SK-N-SH (cell line): ENCODE data around the gene CBX1. TPM values are rescaled to one million over a fixed set of nuclear protein-coding genes. Genes with fewer than 3 reads are reported as not detected.

Experiments
- CTCF ChIA-PET: fragments of 300-600, 350-600 bp; formaldehyde crosslinking; extraction: SDS; loops from one replicate; lab custom pipeline; 2021; lab: Yijun Ruan, JAX
- POLR2A ChIA-PET: fragments of 350-600 bp; sonication (Branson Sonifier 250); formaldehyde crosslinking; extraction: SDS; loops from one replicate; lab custom pipeline; 2020; ENCODE audit warnings: antibody characterized with exemption, inconsistent platforms; lab: Yijun Ruan, JAX
- DNase-seq: peaks from one replicate; pipeline ENCODE4 v3.0.0; 2012
- H2AFZ ChIP-seq: fragments of 200-600 bp; sonication (generic); 2 replicates; pipeline ENCODE4 v1.8.1; 2016; ENCODE audit warnings: antibody characterized with exemption, mild to moderate bottlenecking, low read depth
- H3F3A ChIP-seq: fragments of 200-600 bp; sonication (generic); replicated peaks from 2 replicates; pipeline ENCODE3; 2016; ENCODE audit warnings: antibody characterized with exemption, mild to moderate bottlenecking; ENCODE audit not compliant: insufficient read depth
- H3K27ac ChIP-seq, 2 experiments: fragments of 200-500 bp in 1 of 2; fragments of 200-600 bp in 1 of 2; sonication (Bioruptor generic) in 1 of 2; sonication (generic), shearing (Covaris generic) in 1 of 2; 2 replicates each; pipeline versions ENCODE4 v1.5.1 to v1.6.1; 2014 to 2016; ENCODE audit warnings: low read depth in 2 of 2, inconsistent platforms in 1 of 2, low read length in 1 of 2, mild to moderate bottlenecking in 1 of 2, mixed read lengths in 1 of 2
- H3K27me3 ChIP-seq: fragments of 200-600 bp; sonication (generic), shearing (Covaris generic); 2 replicates; pipeline ENCODE4 v1.6.1; 2016; ENCODE audit warnings: mixed run types; ENCODE audit not compliant: insufficient read depth
- H3K36me3 ChIP-seq, 2 experiments: fragments of 200-500 bp in 1 of 2; fragments of 200-600 bp in 1 of 2; sonication (Bioruptor generic) in 1 of 2; sonication (generic) in 1 of 2; replicated peaks in 1 of 2; 2 replicates each; pipeline versions ENCODE3 to v1.5.1; 2014 to 2016; ENCODE audit warnings: low read length in 1 of 2, mild to moderate bottlenecking in 1 of 2; ENCODE audit not compliant: insufficient read depth in 2 of 2, control insufficient read depth in 1 of 2
- H3K4me1 ChIP-seq, 2 experiments: fragments of 200-500 bp in 1 of 2; fragments of 200-600 bp in 1 of 2; sonication (Bioruptor generic) in 1 of 2; sonication (generic), shearing (Covaris generic) in 1 of 2; 2 replicates each; pipeline versions ENCODE4 v1.5.1 to v1.6.1; 2014 to 2016; ENCODE audit warnings: low read depth in 1 of 2, low read length in 1 of 2, mixed run types in 1 of 2; ENCODE audit not compliant: insufficient read depth in 2 of 2, control insufficient read depth in 1 of 2
- H3K4me2 ChIP-seq: fragments of 200-600 bp; sonication (generic), shearing (Covaris generic); 2 replicates; pipeline ENCODE4 v1.6.1; 2017; ENCODE audit warnings: mixed run types
- H3K4me3 ChIP-seq, 2 experiments: fragments of 200-500 bp in 1 of 2; fragments of 200-600 bp in 1 of 2; sonication (Bioruptor generic) in 1 of 2; sonication (generic), shearing (Covaris generic) in 1 of 2; 2 replicates each; pipeline versions ENCODE4 v1.5.1 to v1.8.1; 2014 to 2016; ENCODE audit warnings: low read depth in 2 of 2, inconsistent platforms in 1 of 2, low read length in 1 of 2, mild to moderate bottlenecking in 1 of 2, mixed read lengths in 1 of 2, moderate library complexity in 1 of 2
- H3K79me2 ChIP-seq: fragments of 200-600 bp; sonication (generic); 2 replicates; pipeline ENCODE4 v1.8.1; 2017; ENCODE audit warnings: mild to moderate bottlenecking; ENCODE audit not compliant: insufficient read depth
- H3K9ac ChIP-seq: fragments of 200-600 bp; sonication (generic); 2 replicates; pipeline ENCODE4 v1.6.1; 2017; ENCODE audit warnings: mixed run types
- H3K9me2 ChIP-seq: fragments of 200-600 bp; sonication (generic); 2 replicates; pipeline ENCODE4 v1.6.1; 2017; ENCODE audit warnings: mixed run types
- H3K9me3 ChIP-seq: fragments of 200-600 bp; sonication (generic); 2 replicates; pipeline ENCODE4 v1.6.1; 2017; ENCODE audit warnings: mixed run types, mild to moderate bottlenecking, moderate library complexity
- H4K20me1 ChIP-seq: fragments of 200-600 bp; sonication (generic); 2 replicates; pipeline ENCODE4 v1.6.1; 2017; ENCODE audit warnings: mild to moderate bottlenecking, mixed run types; ENCODE audit not compliant: insufficient read depth
- CHD2 ChIP-seq: fragments of 150-350 bp; IDR thresholded peaks from 2 replicates; pipeline ENCODE4 v1.6.1; 2018; ENCODE audit warnings: low read length; ENCODE audit not compliant: partially characterized antibody
- EP300 ChIP-seq, 2 experiments: IDR thresholded peaks; 2 replicates each; pipeline versions ENCODE4 v1.4.0 to v1.6.1; 2012; ENCODE audit warnings: borderline replicate concordance in 1 of 2, low read depth in 1 of 2, low read length in 1 of 2
- FOSL2 ChIP-seq: IDR thresholded peaks from 2 replicates; pipeline ENCODE4 v1.4.0; 2012; ENCODE audit warnings: low read depth, mild to moderate bottlenecking, moderate library complexity, borderline replicate concordance
- FOXJ3 ChIP-seq: sonication (generic); formaldehyde crosslinking; IDR thresholded peaks from 2 replicates; pipeline ENCODE4 v1.5.1; 2020; ENCODE audit warnings: mild to moderate bottlenecking, missing genetic modification reagents
- FOXM1 ChIP-seq: IDR thresholded peaks from 2 replicates; pipeline ENCODE4 v1.4.0; 2012; ENCODE audit warnings: low read depth, mild to moderate bottlenecking
- GABPA ChIP-seq: IDR thresholded peaks from 2 replicates; pipeline ENCODE4 v1.4.0; 2012; ENCODE audit warnings: low read depth, mild to moderate bottlenecking
- GATA2 ChIP-seq: sonication (generic); formaldehyde crosslinking; IDR thresholded peaks from 2 replicates; pipeline ENCODE4 v1.5.0; 2020; ENCODE audit warnings: mild to moderate bottlenecking, missing genetic modification reagents
- JUND ChIP-seq: IDR thresholded peaks from 2 replicates; pipeline ENCODE4 v1.4.0; 2012
- MEF2A ChIP-seq: IDR thresholded peaks from 2 replicates; pipeline ENCODE4 v1.4.0; 2012; ENCODE audit warnings: low read depth, borderline replicate concordance
- MXI1 ChIP-seq: IDR thresholded peaks from 2 replicates; pipeline ENCODE4 v1.6.1; 2012; ENCODE audit warnings: mild to moderate bottlenecking, low read depth, low read length, improper control_type of control experiment
- NFIC ChIP-seq: IDR thresholded peaks from 2 replicates; pipeline ENCODE4 v1.4.0; 2012; ENCODE audit warnings: borderline replicate concordance
- NRF1 ChIP-seq: IDR thresholded peaks from 2 replicates; pipeline ENCODE4 v1.6.1; 2012; ENCODE audit warnings: low read depth, mild to moderate bottlenecking, low read length
- POLR2AphosphoS5 ChIP-seq: IDR thresholded peaks from 2 replicates; pipeline ENCODE4 v1.6.1; 2012; ENCODE audit warnings: low read depth, low read length
- RAD21 ChIP-seq: IDR thresholded peaks from 2 replicates; pipeline ENCODE4 v1.6.1; 2012; ENCODE audit warnings: mild to moderate bottlenecking, low read length
- RCOR1 ChIP-seq: fragments of 150-350 bp; IDR thresholded peaks from 2 replicates; pipeline ENCODE4 v1.6.1; 2017; ENCODE audit warnings: antibody characterized with exemption, low read length
- RFX5 ChIP-seq: IDR thresholded peaks from 2 replicates; pipeline ENCODE4 v1.6.1; 2012; ENCODE audit warnings: mild to moderate bottlenecking, improper control_type of control experiment, low read length
- SMC3 ChIP-seq: IDR thresholded peaks from 2 replicates; pipeline ENCODE4 v1.6.1; 2012; ENCODE audit warnings: low read depth, low read length, improper control_type of control experiment
- TCF12 ChIP-seq: IDR thresholded peaks from 2 replicates; pipeline ENCODE4 v1.4.0; 2012
- TEAD4 ChIP-seq: IDR thresholded peaks from 2 replicates; pipeline ENCODE4 v1.4.0; 2012; ENCODE audit warnings: mild to moderate bottlenecking, borderline replicate concordance; ENCODE audit not compliant: insufficient read depth
- YY1 ChIP-seq: IDR thresholded peaks from 2 replicates; pipeline ENCODE4 v1.4.0; 2012; ENCODE audit warnings: low read depth, mild to moderate bottlenecking
- WGBS: methylation state at CpG from one replicate; pipeline ENCODE4 v1.1.6; 2017; ENCODE audit warnings: low lambda C conversion rate; 5-methylcytosine and 5-hydroxymethylcytosine counted together
- polyA plus RNA-seq, 3 experiments: library from polyadenylated mRNA; depleted of rRNA; stranded (reverse); fragments of >200 nt; gene quantifications; 2 replicates each; pipeline ENCODE4 v1.2.3, GENCODE V29; 2012
- TF ChIP-seq, protein P1 (sequence below): IDR thresholded peaks from 2 replicates; pipeline ENCODE4 v1.4.0; 2012; ENCODE audit warnings: low read depth, borderline replicate concordance
- TF ChIP-seq, protein P2 (sequence below): fragments of 150-350 bp; IDR thresholded peaks from 2 replicates; pipeline ENCODE4 v1.6.1; 2016; ENCODE audit warnings: mild to moderate bottlenecking, low read depth, low read length
- TF ChIP-seq, protein P3 (sequence below): IDR thresholded peaks from 2 replicates; pipeline ENCODE4; 2012

The CBX1 gene
- polyA plus RNA-seq, 1 of the 3 experiments (the other 2 are of a cell fraction): 102 TPM

DNA sequence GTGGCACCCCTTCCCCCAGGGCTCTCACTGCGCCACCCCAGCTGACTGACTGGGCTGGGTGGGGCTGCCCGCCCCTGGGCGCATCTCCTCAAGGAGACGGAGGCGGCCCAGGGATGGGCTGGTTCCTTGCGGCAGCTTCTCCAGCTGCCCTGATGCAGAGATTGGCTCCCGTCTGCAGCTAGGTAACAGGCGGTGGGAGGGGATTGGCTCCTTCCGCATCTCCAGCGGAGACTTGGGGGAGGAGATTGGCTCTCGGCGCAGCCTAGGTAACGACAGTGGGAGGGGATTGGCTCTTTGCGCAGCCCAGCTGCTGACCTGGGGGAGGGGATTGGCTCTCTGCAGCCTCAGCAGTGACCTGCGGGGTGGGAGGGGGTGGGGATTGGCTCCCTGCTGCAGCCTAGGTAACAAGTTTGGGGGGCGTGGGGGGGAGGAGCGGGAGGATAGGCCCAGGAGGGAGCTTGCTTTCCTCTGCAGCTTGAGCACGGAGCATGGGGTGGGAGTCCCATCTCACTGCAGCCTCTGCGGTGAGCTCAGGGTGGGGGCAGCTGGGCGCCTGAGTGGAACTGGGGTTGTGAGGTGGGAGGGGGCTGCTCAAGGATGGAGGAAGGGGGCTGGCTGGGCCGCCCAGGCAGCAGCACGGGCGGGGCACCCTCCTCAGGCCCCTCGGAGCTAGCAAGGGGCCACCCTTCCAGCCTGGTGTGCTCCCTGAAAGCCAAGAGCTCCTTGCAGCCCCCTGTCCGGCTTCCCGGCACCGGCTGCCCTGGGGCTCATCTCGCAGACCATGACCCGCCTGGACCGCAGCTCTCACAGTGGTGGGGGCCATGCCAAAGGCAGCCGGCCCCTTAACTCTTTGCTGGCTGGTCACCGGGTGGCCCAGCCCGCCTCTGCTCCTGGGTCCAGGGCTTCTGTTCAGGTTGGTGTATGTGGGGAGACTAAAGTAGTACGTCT lies 46.8 kb downstream of the CBX1 start:
- H3K4me3 ChIP-seq: peak overlapping the region; percentile 29 to 42
- WGBS: 58% methylated on average over 26 of the region's 34 CpGs
- POLR2A ChIA-PET: interaction anchor here (1.0 to 2.9 kb wide), 5 partner anchors 9 to 76 kb away, joined by 3 to 18 read pairs (median 4); no protein-coding TSS in a partner anchor

DNA sequence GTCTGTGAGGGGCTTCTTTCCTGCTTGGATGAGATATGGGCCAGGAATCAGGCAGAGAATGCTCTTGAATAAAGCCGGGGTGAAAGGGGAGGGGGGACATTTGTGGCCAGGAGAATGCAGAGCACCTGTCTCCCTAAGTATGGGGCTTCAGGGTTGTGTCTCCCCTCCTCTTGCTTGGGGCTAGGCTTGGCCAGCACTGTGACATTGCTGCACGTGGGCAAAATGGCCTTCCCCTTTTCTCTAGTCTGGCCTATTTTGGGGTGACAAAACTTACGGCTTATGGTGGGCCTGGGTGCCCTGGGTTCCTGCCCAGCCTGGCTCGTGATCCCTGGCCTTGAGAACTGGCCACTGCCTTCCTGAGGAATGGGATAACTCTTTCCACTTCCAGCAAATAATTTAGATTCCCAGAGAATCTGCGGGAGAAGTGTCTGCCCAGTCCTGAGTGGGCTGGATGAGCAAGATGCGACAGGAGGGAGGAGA lies 47.5 kb downstream of the CBX1 start:
- H3K9me3 ChIP-seq: no peaks in the 10 kb centered on the region
- CTCF ChIA-PET: interaction anchor here (0.9 to 44.3 kb wide), 8 partner anchors 10 to 565 kb away, joined by 3 to 1200 read pairs (median 7); partner anchors contain the start of gene COPZ2
- POLR2A ChIA-PET: interaction anchor here (1.0 to 2.9 kb wide), 4 partner anchors 9 to 50 kb away, joined by 3 to 18 read pairs (median 6); no protein-coding TSS in a partner anchor
- H3K4me2 ChIP-seq: peak overlapping the region; percentile 88
- H3K27ac ChIP-seq: peak overlapping the region; percentile 88 to 95; a peak in 3 of 4 replicates
- H3K4me1 ChIP-seq: peaks cover 61 to 67% of the 10 kb centered on the region in 2 experiments
- H3K9me2 ChIP-seq: no peaks in the 10 kb centered on the region
- H3K79me2 ChIP-seq: peaks cover 84% of the 10 kb centered on the region
- no peak overlapping the region for H2AFZ ChIP-seq
- peaks cover 58% of the 10 kb centered on the region for H4K20me1 ChIP-seq
- peak overlapping the region; percentile 5; the same call in 1 of the 2 replicates for H3K9ac ChIP-seq
- no peak for DNase-seq
- H3F3A ChIP-seq: peaks cover 29% of the 10 kb centered on the region
- peaks cover 34 to 67% of the 10 kb centered on the region in 2 experiments for H3K36me3 ChIP-seq
- WGBS: 51% methylated on average over 6 of the region's 6 CpGs
- TF ChIP-seq NFIC: no peak
- TF ChIP-seq, protein P1, sequence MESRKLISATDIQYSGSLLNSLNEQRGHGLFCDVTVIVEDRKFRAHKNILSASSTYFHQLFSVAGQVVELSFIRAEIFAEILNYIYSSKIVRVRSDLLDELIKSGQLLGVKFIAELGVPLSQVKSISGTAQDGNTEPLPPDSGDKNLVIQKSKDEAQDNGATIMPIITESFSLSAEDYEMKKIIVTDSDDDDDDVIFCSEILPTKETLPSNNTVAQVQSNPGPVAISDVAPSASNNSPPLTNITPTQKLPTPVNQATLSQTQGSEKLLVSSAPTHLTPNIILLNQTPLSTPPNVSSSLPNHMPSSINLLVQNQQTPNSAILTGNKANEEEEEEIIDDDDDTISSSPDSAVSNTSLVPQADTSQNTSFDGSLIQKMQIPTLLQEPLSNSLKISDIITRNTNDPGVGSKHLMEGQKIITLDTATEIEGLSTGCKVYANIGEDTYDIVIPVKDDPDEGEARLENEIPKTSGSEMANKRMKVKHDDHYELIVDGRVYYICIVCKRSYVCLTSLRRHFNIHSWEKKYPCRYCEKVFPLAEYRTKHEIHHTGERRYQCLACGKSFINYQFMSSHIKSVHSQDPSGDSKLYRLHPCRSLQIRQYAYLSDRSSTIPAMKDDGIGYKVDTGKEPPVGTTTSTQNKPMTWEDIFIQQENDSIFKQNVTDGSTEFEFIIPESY: no peak
- TF ChIP-seq RCOR1: no peak
- TF ChIP-seq EP300 (IDR thresholded peaks at IDR 0.05; ENCODE audit: borderline replicate concordance in 1 of 2, low read depth in 1 of 2, low read length in 1 of 2): no peak
- no peak for TF ChIP-seq JUND
- TF ChIP-seq RFX5: no peak
- TF ChIP-seq TCF12: no peak
- no peak for TF ChIP-seq SMC3
- TF ChIP-seq POLR2AphosphoS5: no peak
- no peak for TF ChIP-seq RAD21
- peak overlapping the region; percentile 29 to 42; a peak in 3 of 4 replicates for H3K4me3 ChIP-seq
- H3K27me3 ChIP-seq: no peaks in the 10 kb centered on the region

More for the DNA sequence above, 46.8 kb downstream of the CBX1 start:
- H3F3A ChIP-seq: peaks cover 23% of the 10 kb centered on the region
- peak overlapping the region; percentile 88 to 95; a peak in 3 of 4 replicates for H3K27ac ChIP-seq
- peak; percentile 97 for DNase-seq
- no peaks in the 10 kb centered on the region for H3K9me3 ChIP-seq
- peaks cover 58 to 67% of the 10 kb centered on the region in 2 experiments for H3K4me1 ChIP-seq
- peaks cover 36 to 74% of the 10 kb centered on the region in 2 experiments for H3K36me3 ChIP-seq
- no peaks in the 10 kb centered on the region for H3K9me2 ChIP-seq
- H2AFZ ChIP-seq: no peak overlapping the region
- H3K79me2 ChIP-seq: peaks cover 77% of the 10 kb centered on the region
- H3K27me3 ChIP-seq: no peaks in the 10 kb centered on the region
- H3K4me2 ChIP-seq: peak overlapping the region; percentile 88
- H4K20me1 ChIP-seq: peaks cover 58% of the 10 kb centered on the region
- peak overlapping the region; percentile 5; the same call in 1 of the 2 replicates for H3K9ac ChIP-seq
- TF ChIP-seq, protein P2, sequence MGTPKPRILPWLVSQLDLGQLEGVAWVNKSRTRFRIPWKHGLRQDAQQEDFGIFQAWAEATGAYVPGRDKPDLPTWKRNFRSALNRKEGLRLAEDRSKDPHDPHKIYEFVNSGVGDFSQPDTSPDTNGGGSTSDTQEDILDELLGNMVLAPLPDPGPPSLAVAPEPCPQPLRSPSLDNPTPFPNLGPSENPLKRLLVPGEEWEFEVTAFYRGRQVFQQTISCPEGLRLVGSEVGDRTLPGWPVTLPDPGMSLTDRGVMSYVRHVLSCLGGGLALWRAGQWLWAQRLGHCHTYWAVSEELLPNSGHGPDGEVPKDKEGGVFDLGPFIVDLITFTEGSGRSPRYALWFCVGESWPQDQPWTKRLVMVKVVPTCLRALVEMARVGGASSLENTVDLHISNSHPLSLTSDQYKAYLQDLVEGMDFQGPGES: peak; percentile 47; the same call in 1 of the 2 replicates
- TF ChIP-seq RFX5 (peak; percentile 88), MEF2A (no peak), GATA2 (CRISPR knock-in tag) (no peak), FOSL2 (no peak), YY1 (no peak), FOXJ3 (CRISPR knock-in tag) (no peak), SMC3 (no peak), NRF1 (peak; percentile 35; the same call in 1 of the 2 replicates), CHD2 (peak; percentile 79), GABPA (no peak), TEAD4 (no peak), RCOR1 (peak; percentile 36; the same call in 1 of the 2 replicates), FOXM1 (no peak), EP300 (IDR thresholded peaks at IDR 0.05; ENCODE audit: borderline replicate concordance in 1 of 2, low read depth in 1 of 2, low read length in 1 of 2) (peak in 1 of 2 experiments; percentile 42; a peak in 1 of 4 replicates), MXI1 (0 out of 2 replicates have a peak, but pooled peaks have one; percentile 30)
- TF ChIP-seq, protein P3, sequence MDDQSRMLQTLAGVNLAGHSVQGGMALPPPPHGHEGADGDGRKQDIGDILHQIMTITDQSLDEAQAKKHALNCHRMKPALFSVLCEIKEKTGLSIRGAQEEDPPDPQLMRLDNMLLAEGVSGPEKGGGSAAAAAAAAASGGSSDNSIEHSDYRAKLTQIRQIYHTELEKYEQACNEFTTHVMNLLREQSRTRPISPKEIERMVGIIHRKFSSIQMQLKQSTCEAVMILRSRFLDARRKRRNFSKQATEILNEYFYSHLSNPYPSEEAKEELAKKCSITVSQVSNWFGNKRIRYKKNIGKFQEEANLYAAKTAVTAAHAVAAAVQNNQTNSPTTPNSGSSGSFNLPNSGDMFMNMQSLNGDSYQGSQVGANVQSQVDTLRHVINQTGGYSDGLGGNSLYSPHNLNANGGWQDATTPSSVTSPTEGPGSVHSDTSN: no peak
- CTCF ChIA-PET: interaction anchor here (0.6 to 44.3 kb wide), 13 partner anchors 7 to 564 kb away, joined by 3 to 1200 read pairs (median 5); partner anchors contain the start of genes COPZ2 and NFE2L1
